Sigmoid colon (tissue), 4 donors: ENCODE data around the gene RNF144A.

Source experiments
- CTCF ChIP-seq, 4 experiments: fragments of 450-650 bp in 3 of 4; fragments of 200-600 bp in 1 of 4; IDR thresholded peaks; one replicate each; pipeline ENCODE4 v1.5.1; 2016 to 2019; ENCODE audit warnings: antibody characterized with exemption in 4 of 4, mild to moderate bottlenecking in 3 of 4, moderate library complexity in 2 of 4
- EP300 ChIP-seq, 4 donors: sonication (generic); formaldehyde crosslinking; IDR thresholded peaks; one replicate each; pipeline ENCODE4 v1.6.1; 2017; ENCODE audit warnings: antibody characterized with exemption in 4 of 4
- POLR2A ChIP-seq, 2 donors: fragments of 450-650 bp; IDR thresholded peaks; one replicate each; pipeline ENCODE4 v1.6.1; 2016; ENCODE audit warnings: antibody characterized with exemption in 2 of 2, mild to moderate bottlenecking in 2 of 2, moderate library complexity in 2 of 2

DNA sequence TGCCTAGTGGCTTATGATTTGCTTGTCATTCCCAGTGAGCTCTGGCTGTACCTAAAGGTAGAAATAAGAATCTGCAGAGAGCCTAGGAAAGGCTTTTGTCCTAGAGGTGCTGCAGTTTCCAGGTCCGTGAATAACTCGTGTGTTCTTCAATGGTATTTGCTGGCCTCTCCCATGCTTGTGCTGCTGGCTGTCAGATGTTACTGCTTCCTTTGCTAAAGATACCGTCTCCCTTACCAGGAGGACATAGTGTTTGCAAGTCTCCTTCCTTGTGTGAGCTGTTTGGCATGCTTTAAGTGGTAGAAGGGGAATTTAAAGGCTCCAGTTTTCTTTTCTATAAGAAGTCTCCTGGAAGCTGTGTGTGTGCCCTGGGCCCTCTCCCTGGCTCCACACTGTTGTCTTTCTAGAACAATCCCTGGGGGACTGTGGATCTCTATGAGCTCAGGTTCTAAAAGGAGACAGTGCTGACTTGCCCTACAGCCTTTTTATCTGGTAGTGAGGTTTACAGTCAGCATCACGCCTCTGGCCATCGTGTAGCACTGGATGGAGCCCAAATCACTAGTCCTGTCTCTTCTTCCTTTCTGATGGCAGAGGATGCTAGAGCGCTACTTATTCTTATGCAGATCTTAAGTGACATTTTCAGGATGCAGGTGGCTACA lies 65.8 kb downstream of the RNF144A start:
- TF ChIP-seq CTCF (IDR thresholded peaks at IDR 0.05) (no peak), EP300 (IDR thresholded peaks at IDR 0.05) (no peak), POLR2A (IDR thresholded peaks at IDR 0.05) (no peak)
